CD14-positive monocyte (primary cell): ENCODE data around the gene COL13A1. TPM values are rescaled to one million over a fixed set of nuclear protein-coding genes. Genes with fewer than 3 reads are reported as not detected.

Experiments used
- DNase-seq, 3 donors: peaks; one replicate each; pipeline ENCODE4 v3.0.0-alpha.2; 2011 to 2022
- H2AFZ ChIP-seq: 2 replicates; pipeline ENCODE4 v1.6.0; 2012; ENCODE audit warnings: mild to moderate bottlenecking, low read depth, low read length, inconsistent platforms; ENCODE audit not compliant: insufficient read depth, poor library complexity, severe bottlenecking
- H3K27ac ChIP-seq, 2 donors: 1 replicate in 1 of 2; 2 replicates in 1 of 2; pipeline ENCODE4 v1.5.1; 2012 to 2013; ENCODE audit warnings: low read length in 2 of 2, control low read depth in 1 of 2, inconsistent platforms in 1 of 2, low read depth in 1 of 2, mild to moderate bottlenecking in 1 of 2
- H3K27me3 ChIP-seq, 2 donors: one replicate each; pipeline versions ENCODE4 v1.6.0 to v1.6.1; 2011 to 2013; ENCODE audit warnings: low read length in 2 of 2; ENCODE audit not compliant: control insufficient read depth in 2 of 2, insufficient read depth in 2 of 2
- H3K36me3 ChIP-seq, 2 donors: replicated peaks in 1 of 2; 1 replicate in 1 of 2; 2 replicates in 1 of 2; pipeline versions ENCODE4 v1.5.1 to v1.6.1; 2012 to 2013; ENCODE audit warnings: low read length in 2 of 2, control low read depth in 1 of 2, inconsistent platforms in 1 of 2, mild to moderate bottlenecking in 1 of 2; ENCODE audit not compliant: insufficient read depth in 2 of 2, control insufficient read depth in 1 of 2
- H3K4me1 ChIP-seq, 2 donors: 1 replicate in 1 of 2; 2 replicates in 1 of 2; pipeline versions ENCODE4 v1.5.1 to v1.6.1; 2012 to 2013; ENCODE audit warnings: low read length in 2 of 2, control low read depth in 1 of 2, inconsistent platforms in 1 of 2, mild to moderate bottlenecking in 1 of 2, moderate library complexity in 1 of 2; ENCODE audit not compliant: insufficient read depth in 2 of 2, control insufficient read depth in 1 of 2
- H3K4me2 ChIP-seq: replicated peaks from 2 replicates; pipeline ENCODE3; 2012; ENCODE audit warnings: low read length, moderate library complexity, mild to moderate bottlenecking; ENCODE audit not compliant: poor library complexity, severe bottlenecking; ENCODE audit errors: extremely low read depth
- H3K4me3 ChIP-seq, 3 experiments: fragments of 200-600 bp in 1 of 3; sonication (generic) in 1 of 3; replicated peaks in 1 of 3; 1 replicate in 2 of 3; 2 replicates in 1 of 3; pipeline ENCODE4 v1.5.1; 2011 to 2013; ENCODE audit warnings: low read length in 3 of 3, mild to moderate bottlenecking in 3 of 3, control low read depth in 2 of 3, low read depth in 2 of 3, inconsistent platforms in 1 of 3, moderate library complexity in 1 of 3
- H3K79me2 ChIP-seq: 2 replicates; pipeline ENCODE4 v1.6.0; 2012; ENCODE audit warnings: mild to moderate bottlenecking, control low read depth, inconsistent platforms, low read length, moderate library complexity; ENCODE audit not compliant: insufficient read depth
- H3K9ac ChIP-seq: 2 replicates; pipeline ENCODE4 v1.6.0; 2017; ENCODE audit warnings: low read length, mild to moderate bottlenecking; ENCODE audit not compliant: insufficient read depth, poor library complexity, severe bottlenecking
- H3K9me3 ChIP-seq, 2 donors: replicated peaks in 1 of 2; 1 replicate in 1 of 2; 2 replicates in 1 of 2; pipeline versions ENCODE4 v1.5.1 to v1.6.1; 2012 to 2013; ENCODE audit warnings: low read length in 2 of 2, control low read depth in 1 of 2; ENCODE audit not compliant: control insufficient read depth in 1 of 2, insufficient read depth in 1 of 2
- H4K20me1 ChIP-seq: 2 replicates; pipeline ENCODE4 v1.6.0; 2012; ENCODE audit warnings: mild to moderate bottlenecking, low read length, control low read depth, moderate library complexity; ENCODE audit not compliant: insufficient read depth
- H3K27ac Mint-ChIP-seq, 7 donors: one replicate each; pipeline ENCODE4 v1.8.0; 2020; ENCODE audit warnings: mild to moderate bottlenecking in 7 of 7, mixed read lengths in 7 of 7, moderate library complexity in 6 of 7, inconsistent platforms in 2 of 7
- H3K27me3 Mint-ChIP-seq, 3 donors: one replicate each; pipeline ENCODE4 v1.8.0; 2021 to 2022; ENCODE audit warnings: low read depth in 3 of 3, mild to moderate bottlenecking in 3 of 3, mixed read lengths in 3 of 3, moderate library complexity in 3 of 3, inconsistent platforms in 1 of 3
- H3K36me3 Mint-ChIP-seq, 2 donors: one replicate each; pipeline ENCODE4 v1.8.0; 2020; ENCODE audit warnings: mixed read lengths in 2 of 2, inconsistent platforms in 1 of 2, mild to moderate bottlenecking in 1 of 2
- H3K4me1 Mint-ChIP-seq: one replicate; pipeline ENCODE4 v1.8.0; 2020; ENCODE audit warnings: mild to moderate bottlenecking, mixed read lengths
- H3K4me3 Mint-ChIP-seq, 2 donors: one replicate each; pipeline ENCODE4 v1.8.0; 2020; ENCODE audit warnings: mild to moderate bottlenecking in 2 of 2, mixed read lengths in 2 of 2, moderate library complexity in 1 of 2
- H3K9me3 Mint-ChIP-seq, 7 donors: one replicate each; pipeline ENCODE4 v1.8.0; 2020 to 2022; ENCODE audit warnings: mixed read lengths in 7 of 7, mild to moderate bottlenecking in 6 of 7, moderate library complexity in 6 of 7, inconsistent platforms in 2 of 7
- WGBS: methylation state at CpG from one replicate; pipeline ENCODE4 v1.1.5; 2013; ENCODE audit warnings: missing lambda C conversion rate; ENCODE audit not compliant: insufficient coverage; 5-methylcytosine and 5-hydroxymethylcytosine counted together
- intact Hi-C, 2 donors: fragments of 100-400 bp; cut with micrococcal nuclease; formaldehyde crosslinking; loops; one replicate each; pipeline versions ENCODE4 v1.15.0 to v1.15.1; 2023
- polyA plus RNA-seq, 3 donors: library from polyadenylated mRNA; depleted of rRNA in 1 of 3; unstranded in 2 of 3; stranded (reverse) in 1 of 3; fragments of 300-500 nt in 2 of 3; fragments of >200 nt in 1 of 3; fragmentation: Illumina TruSeq in 2 of 3; gene quantifications; 1 replicate in 2 of 3; 2 replicates in 1 of 3; pipeline ENCODE4 v1.2.3, GENCODE V29; 2012 to 2021
- TF ChIP-seq, protein P1 (sequence below): fragments of 200-600 bp; IDR thresholded peaks from one replicate; pipeline ENCODE4 v1.8.0; 2022; ENCODE audit warnings: antibody characterized with exemption, mild to moderate bottlenecking

The COL13A1 gene
- polyA plus RNA-seq, 3 donors, result not detected

GRCh38 chr10:69845574-69846292 is 44.0 kb downstream of the COL13A1 start:
- no peaks in the 10 kb centered on the region for H3K4me1 Mint-ChIP-seq

GRCh38 chr10:69846293-69846921 is 44.7 kb downstream of the COL13A1 start:
- no peaks in the 10 kb centered on the region for H3K4me1 Mint-ChIP-seq
- Histone ChIP-seq H3K4me2 (no peak overlapping the region), H3K9ac (no peak overlapping the region), H3K4me1 (no peaks in the 10 kb centered on the region), H3K27me3 (peaks cover 0 to 5% of the 10 kb centered on the region in 2 donors), H2AFZ (no peak overlapping the region), H3K27ac (no peak overlapping the region), H3K4me3 (no peak overlapping the region), H4K20me1 (no peaks in the 10 kb centered on the region), H3K9me3 (no peaks in the 10 kb centered on the region), H3K79me2 (no peaks in the 10 kb centered on the region), H3K36me3 (no peaks in the 10 kb centered on the region)
- H3K27ac Mint-ChIP-seq, result no peak overlapping the region
- 35% methylated on average over 9 of the region's 14 CpGs for WGBS
- no peaks in the 10 kb centered on the region for H3K9me3 Mint-ChIP-seq
- H3K36me3 Mint-ChIP-seq, result no peaks in the 10 kb centered on the region
- TF ChIP-seq, protein P1, sequence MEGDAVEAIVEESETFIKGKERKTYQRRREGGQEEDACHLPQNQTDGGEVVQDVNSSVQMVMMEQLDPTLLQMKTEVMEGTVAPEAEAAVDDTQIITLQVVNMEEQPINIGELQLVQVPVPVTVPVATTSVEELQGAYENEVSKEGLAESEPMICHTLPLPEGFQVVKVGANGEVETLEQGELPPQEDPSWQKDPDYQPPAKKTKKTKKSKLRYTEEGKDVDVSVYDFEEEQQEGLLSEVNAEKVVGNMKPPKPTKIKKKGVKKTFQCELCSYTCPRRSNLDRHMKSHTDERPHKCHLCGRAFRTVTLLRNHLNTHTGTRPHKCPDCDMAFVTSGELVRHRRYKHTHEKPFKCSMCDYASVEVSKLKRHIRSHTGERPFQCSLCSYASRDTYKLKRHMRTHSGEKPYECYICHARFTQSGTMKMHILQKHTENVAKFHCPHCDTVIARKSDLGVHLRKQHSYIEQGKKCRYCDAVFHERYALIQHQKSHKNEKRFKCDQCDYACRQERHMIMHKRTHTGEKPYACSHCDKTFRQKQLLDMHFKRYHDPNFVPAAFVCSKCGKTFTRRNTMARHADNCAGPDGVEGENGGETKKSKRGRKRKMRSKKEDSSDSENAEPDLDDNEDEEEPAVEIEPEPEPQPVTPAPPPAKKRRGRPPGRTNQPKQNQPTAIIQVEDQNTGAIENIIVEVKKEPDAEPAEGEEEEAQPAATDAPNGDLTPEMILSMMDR, result no peak
- peak overlapping the region in 1 of 2 donors; percentile 39 for H3K4me3 Mint-ChIP-seq
- DNase-seq, result no peak
- intact Hi-C loops, result no loop called here
- peaks cover 5 to 23% (median 11%) of the 10 kb centered on the region in 3 donors for H3K27me3 Mint-ChIP-seq

More at GRCh38 chr10:69845574-69846292, 44.0 kb downstream of the COL13A1 start:
- H3K4me1 ChIP-seq, result no peaks in the 10 kb centered on the region
- no peaks in the 10 kb centered on the region for H3K79me2 ChIP-seq
- H3K36me3 ChIP-seq, result no peaks in the 10 kb centered on the region
- H3K4me2 ChIP-seq, result no peak overlapping the region
- Mint-ChIP-seq H3K27me3 (peaks cover 5 to 22% (median 11%) of the 10 kb centered on the region in 3 donors), H3K27ac (no peak overlapping the region), H3K4me3 (no peak overlapping the region), H3K36me3 (no peaks in the 10 kb centered on the region), H3K9me3 (no peaks in the 10 kb centered on the region)
- H3K9ac ChIP-seq, result no peak overlapping the region
- WGBS, result 93% methylated on average over 1 of the region's 6 CpGs
- no peak overlapping the region for H3K4me3 ChIP-seq
- TF ChIP-seq, protein P1, result no peak
- no peak overlapping the region for H3K27ac ChIP-seq
- no peaks in the 10 kb centered on the region for H3K9me3 ChIP-seq
- DNase-seq, result no peak
- H3K27me3 ChIP-seq, result peaks cover 0 to 5% of the 10 kb centered on the region in 2 donors
- H2AFZ ChIP-seq, result no peak overlapping the region
- intact Hi-C loops, result no loop called here
- H4K20me1 ChIP-seq, result no peaks in the 10 kb centered on the region
